ENCODE results near the gene ATP2B2.
A peak's percentile ranks its signal among the peaks of the same experiment; 100 is the strongest.

ATP2B2 gene

GRCh38 chr3:10312861-10313260 is 192.5 kb downstream of the ATP2B2 start:
- Histone ChIP-seq H4K91ac (ENCODE audit: low read depth, low read length, poor library complexity) (no peak overlapping the region), H3K27ac (replicated peaks; ENCODE audit: low read length) (no peak overlapping the region), H2BK12ac (ENCODE audit: low read length) (no peak overlapping the region), H2BK15ac (ENCODE audit: low read length) (no peak overlapping the region), H3K9me3 (replicated peaks in 1 of 2; ENCODE audit: control insufficient read depth in 2 of 2, insufficient read depth in 1 of 2, low read depth in 1 of 2, low read length in 2 of 2) (no peaks in the 10 kb centered on the region), H3K9ac (ENCODE audit: low read depth, low read length, poor library complexity) (no peak overlapping the region), H2BK120ac (ENCODE audit: low read depth, low read length) (no peak overlapping the region), H3K4me1 (ENCODE audit: control insufficient read depth in 2 of 2, insufficient read depth in 1 of 2, low read depth in 1 of 2, low read length in 2 of 2) (no peaks in the 10 kb centered on the region), H3K4ac (ENCODE audit: low read length) (no peak overlapping the region), H3K4me2 (ENCODE audit: insufficient read depth, low read length, poor library complexity, severe bottlenecking) (no peak overlapping the region), H2AFZ (ENCODE audit: low read length) (no peak overlapping the region), H3K79me1 (ENCODE audit: low read depth, low read length) (peaks cover 2% of the 10 kb centered on the region), H3K36me3 (replicated peaks in 1 of 2; ENCODE audit: control insufficient read depth in 2 of 2, insufficient read depth in 2 of 2, low read length in 2 of 2) (peaks cover 50 to 100% of the 10 kb centered on the region in 2 donors), H4K8ac (ENCODE audit: low read depth, low read length) (no peak overlapping the region), H3K27me3 (ENCODE audit: control insufficient read depth in 3 of 3, insufficient read depth in 3 of 3, low read depth in 1 of 3, low read length in 3 of 3) (no peaks in the 10 kb centered on the region), H2AK5ac (ENCODE audit: low read depth, low read length) (no peak overlapping the region), H3K14ac (ENCODE audit: low read length) (no peak overlapping the region), H3K23ac (ENCODE audit: low read depth, low read length, poor library complexity) (no peak overlapping the region), H2BK5ac (ENCODE audit: low read length) (no peak overlapping the region), H3K4me3 (ENCODE audit: low read length in 2 of 2) (no peak overlapping the region), H3K18ac (ENCODE audit: low read length) (no peak overlapping the region)
- no CpG with 5 or more reads among the region's 3 CpGs for WGBS, 2 donors (ENCODE audit: extremely low coverage in 2 of 2, insufficient read length in 2 of 2, insufficient replicate concordance in 1 of 2)
- no peak for DNase-seq (ENCODE audit: low spot score)

GRCh38 chr3:10312391-10312790 is 193.0 kb downstream of the ATP2B2 start:
- H4K8ac ChIP-seq (ENCODE audit: low read depth, low read length): no peak overlapping the region
- H3K27ac ChIP-seq (replicated peaks; ENCODE audit: low read length): no peak overlapping the region
- no peak overlapping the region for H3K4ac ChIP-seq (ENCODE audit: low read length)
- peaks cover 2% of the 10 kb centered on the region for H3K79me1 ChIP-seq (ENCODE audit: low read depth, low read length)
- no peak overlapping the region for H4K91ac ChIP-seq (ENCODE audit: low read depth, low read length, poor library complexity)
- no peak overlapping the region for H3K14ac ChIP-seq (ENCODE audit: low read length)
- no peak overlapping the region for H3K4me2 ChIP-seq (ENCODE audit: insufficient read depth, low read length, poor library complexity, severe bottlenecking)
- H3K9me3 ChIP-seq (replicated peaks in 1 of 2; ENCODE audit: control insufficient read depth in 2 of 2, insufficient read depth in 1 of 2, low read depth in 1 of 2, low read length in 2 of 2): no peaks in the 10 kb centered on the region
- H2AFZ ChIP-seq (ENCODE audit: low read length): no peak overlapping the region
- no peak overlapping the region for H2BK12ac ChIP-seq (ENCODE audit: low read length)
- H2AK5ac ChIP-seq (ENCODE audit: low read depth, low read length): no peak overlapping the region
- H3K23ac ChIP-seq (ENCODE audit: low read depth, low read length, poor library complexity): no peak overlapping the region
- H2BK5ac ChIP-seq (ENCODE audit: low read length): no peak overlapping the region
- peaks cover 47 to 100% of the 10 kb centered on the region in 2 donors for H3K36me3 ChIP-seq (replicated peaks in 1 of 2; ENCODE audit: control insufficient read depth in 2 of 2, insufficient read depth in 2 of 2, low read length in 2 of 2)
- no peak for DNase-seq (ENCODE audit: low spot score)
- H3K27me3 ChIP-seq (ENCODE audit: control insufficient read depth in 3 of 3, insufficient read depth in 3 of 3, low read depth in 1 of 3, low read length in 3 of 3): no peaks in the 10 kb centered on the region
- H3K4me3 ChIP-seq (ENCODE audit: low read length in 2 of 2): peak overlapping the region in 1 of 2 donors; percentile 63
- whole genome bisulfite sequencing, 2 donors (ENCODE audit: extremely low coverage in 2 of 2, insufficient read length in 2 of 2, insufficient replicate concordance in 1 of 2): no CpG with 5 or more reads among the region's 10 CpGs
- H3K4me1 ChIP-seq (ENCODE audit: control insufficient read depth in 2 of 2, insufficient read depth in 1 of 2, low read depth in 1 of 2, low read length in 2 of 2): no peaks in the 10 kb centered on the region
- no peak overlapping the region for H2BK15ac ChIP-seq (ENCODE audit: low read length)
- no peak overlapping the region for H3K18ac ChIP-seq (ENCODE audit: low read length)
- no peak overlapping the region for H3K9ac ChIP-seq (ENCODE audit: low read depth, low read length, poor library complexity)
- H2BK120ac ChIP-seq (ENCODE audit: low read depth, low read length): no peak overlapping the region

- no peak overlapping the region for H3K9ac ChIP-seq (ENCODE audit: low read depth, low read length, poor library complexity)
- no peak overlapping the region for H2BK5ac ChIP-seq (ENCODE audit: low read length)
- no peak overlapping the region for H3K23ac ChIP-seq (ENCODE audit: low read depth, low read length, poor library complexity)
- no peak overlapping the region for H3K4ac ChIP-seq (ENCODE audit: low read length)
- H2BK15ac ChIP-seq (ENCODE audit: low read length): no peak overlapping the region
- no CpG with 5 or more reads among the region's 13 CpGs for WGBS, 2 donors (ENCODE audit: extremely low coverage in 2 of 2, insufficient read length in 2 of 2, insufficient replicate concordance in 1 of 2)
- H3K4me3 ChIP-seq (ENCODE audit: low read length in 2 of 2): no peak overlapping the region
- no peak overlapping the region for H2BK120ac ChIP-seq (ENCODE audit: low read depth, low read length)
- H3K27me3 ChIP-seq (ENCODE audit: control insufficient read depth in 3 of 3, insufficient read depth in 3 of 3, low read depth in 1 of 3, low read length in 3 of 3): no peaks in the 10 kb centered on the region
- peaks cover 46 to 99% of the 10 kb centered on the region in 2 donors for H3K36me3 ChIP-seq (replicated peaks in 1 of 2; ENCODE audit: control insufficient read depth in 2 of 2, insufficient read depth in 2 of 2, low read length in 2 of 2)
- H3K18ac ChIP-seq (ENCODE audit: low read length): no peak overlapping the region
- H2AK5ac ChIP-seq (ENCODE audit: low read depth, low read length): no peak overlapping the region
- H3K27ac ChIP-seq (replicated peaks; ENCODE audit: low read length): no peak overlapping the region
- H2AFZ ChIP-seq (ENCODE audit: low read length): no peak overlapping the region
- H3K14ac ChIP-seq (ENCODE audit: low read length): no peak overlapping the region
- no peak for DNase-seq (ENCODE audit: low spot score)
- H3K4me2 ChIP-seq (ENCODE audit: insufficient read depth, low read length, poor library complexity, severe bottlenecking): no peak overlapping the region
- no peaks in the 10 kb centered on the region for H3K9me3 ChIP-seq (replicated peaks in 1 of 2; ENCODE audit: control insufficient read depth in 2 of 2, insufficient read depth in 1 of 2, low read depth in 1 of 2, low read length in 2 of 2)
- H2BK12ac ChIP-seq (ENCODE audit: low read length): no peak overlapping the region
- H3K4me1 ChIP-seq (ENCODE audit: control insufficient read depth in 2 of 2, insufficient read depth in 1 of 2, low read depth in 1 of 2, low read length in 2 of 2): no peaks in the 10 kb centered on the region
- H4K91ac ChIP-seq (ENCODE audit: low read depth, low read length, poor library complexity): no peak overlapping the region
- H3K79me1 ChIP-seq (ENCODE audit: low read depth, low read length): no peaks in the 10 kb centered on the region
- H4K8ac ChIP-seq (ENCODE audit: low read depth, low read length): no peak overlapping the region
Measured at GRCh38 chr3:10311710-10312109, 193.7 kb downstream of the ATP2B2 start.

- Histone ChIP-seq H3K79me1 (ENCODE audit: low read depth, low read length) (no peaks in the 10 kb centered on the region), H2BK12ac (ENCODE audit: low read length) (no peak overlapping the region), H3K23ac (ENCODE audit: low read depth, low read length, poor library complexity) (no peak overlapping the region), H3K18ac (ENCODE audit: low read length) (no peak overlapping the region), H2AFZ (ENCODE audit: low read length) (no peak overlapping the region), H4K8ac (ENCODE audit: low read depth, low read length) (no peak overlapping the region), H4K91ac (ENCODE audit: low read depth, low read length, poor library complexity) (no peak overlapping the region), H3K4me2 (ENCODE audit: insufficient read depth, low read length, poor library complexity, severe bottlenecking) (no peak overlapping the region), H3K4me3 (ENCODE audit: low read length in 2 of 2) (no peak overlapping the region), H2BK120ac (ENCODE audit: low read depth, low read length) (no peak overlapping the region), H2AK5ac (ENCODE audit: low read depth, low read length) (no peak overlapping the region), H2BK15ac (ENCODE audit: low read length) (no peak overlapping the region), H3K4me1 (ENCODE audit: control insufficient read depth in 2 of 2, insufficient read depth in 1 of 2, low read depth in 1 of 2, low read length in 2 of 2) (no peaks in the 10 kb centered on the region), H3K4ac (ENCODE audit: low read length) (no peak overlapping the region), H3K27me3 (ENCODE audit: control insufficient read depth in 3 of 3, insufficient read depth in 3 of 3, low read depth in 1 of 3, low read length in 3 of 3) (no peaks in the 10 kb centered on the region), H3K27ac (replicated peaks; ENCODE audit: low read length) (no peak overlapping the region), H3K36me3 (replicated peaks in 1 of 2; ENCODE audit: control insufficient read depth in 2 of 2, insufficient read depth in 2 of 2, low read length in 2 of 2) (peaks cover 40 to 99% of the 10 kb centered on the region in 2 donors), H3K14ac (ENCODE audit: low read length) (no peak overlapping the region), H2BK5ac (ENCODE audit: low read length) (no peak overlapping the region), H3K9ac (ENCODE audit: low read depth, low read length, poor library complexity) (no peak overlapping the region), H3K9me3 (replicated peaks in 1 of 2; ENCODE audit: control insufficient read depth in 2 of 2, insufficient read depth in 1 of 2, low read depth in 1 of 2, low read length in 2 of 2) (no peaks in the 10 kb centered on the region)
- no CpG with 5 or more reads among the region's 2 CpGs for WGBS, 2 donors (ENCODE audit: extremely low coverage in 2 of 2, insufficient read length in 2 of 2, insufficient replicate concordance in 1 of 2)
- no peak for DNase-seq (ENCODE audit: low spot score)
Measured at GRCh38 chr3:10310578-10310977, 194.8 kb downstream of the ATP2B2 start.
